Retinal pigment epithelial cell (primary cell): Measurements from ENCODE around the gene PRPF38B.

Source experiments
- DNase-seq: peaks from one replicate; pipeline ENCODE4 v3.0.0-alpha.2; 2010; ENCODE audit warnings: low read depth
- H3K4me3 ChIP-seq: 2 replicates; pipeline ENCODE4 v1.5.1; 2011; ENCODE audit warnings: mild to moderate bottlenecking, low read length, control low read depth, moderate library complexity
- CTCF ChIP-seq: conservative IDR thresholded peaks from 2 replicates; pipeline ENCODE4 v1.5.1; 2011; ENCODE audit warnings: low read depth, low read length, control low read depth, inconsistent platforms

Gene PRPF38B

GRCh38 chr1:108725906-108726305, 33.8 kb downstream of the PRPF38B start:
- TF ChIP-seq CTCF, result no peak
- H3K4me3 ChIP-seq, result no peak overlapping the region
- no peak for DNase-seq

- no peak for DNase-seq
- H3K4me3 ChIP-seq, result no peak overlapping the region
- TF ChIP-seq CTCF, result no peak
Measured at GRCh38 chr1:108728327-108728923, 36.3 kb downstream of the PRPF38B start.

- no peak overlapping the region for H3K4me3 ChIP-seq
- DNase-seq, result no peak
- no peak for TF ChIP-seq CTCF
Measured at GRCh38 chr1:108729481-108729880, 37.4 kb downstream of the PRPF38B start.

GRCh38 chr1:108732398-108732797, 40.3 kb downstream of the PRPF38B start:
- H3K4me3 ChIP-seq, result no peak overlapping the region
- DNase-seq, result no peak
- no peak for TF ChIP-seq CTCF

GRCh38 chr1:108734171-108734865, 42.2 kb downstream of the PRPF38B start:
- H3K4me3 ChIP-seq, result no peak overlapping the region
- no peak for TF ChIP-seq CTCF
- DNase-seq, result no peak

GRCh38 chr1:108742253-108742652, 50.1 kb downstream of the PRPF38B start:
- TF ChIP-seq CTCF, result no peak
- no peak overlapping the region for H3K4me3 ChIP-seq
- DNase-seq, result no peak

GRCh38 chr1:108745980-108746381, 53.9 kb downstream of the PRPF38B start:
- TF ChIP-seq CTCF, result no peak
- no peak for DNase-seq
- no peak overlapping the region for H3K4me3 ChIP-seq
